ENCODE measurements around the gene TMEM204.

The TMEM204 gene

GRCh38 chr16:1573301-1573700 is 39.8 kb downstream of the TMEM204 start:
- TF ChIP-seq CTCF (IDR thresholded peaks at IDR 0.05; ENCODE audit: low read depth, low read length, poor library complexity, severe bottlenecking) (no peak), EZH2phosphoT487 (IDR thresholded peaks at IDR 0.05; ENCODE audit: borderline replicate concordance, low read length) (no peak)
- H3K36me3 ChIP-seq (ENCODE audit: control insufficient read depth, low read length): no peaks in the 10 kb centered on the region

GRCh38 chr16:1575578-1575977 is 42.1 kb downstream of the TMEM204 start:
- no peaks in the 10 kb centered on the region for H3K79me2 ChIP-seq (ENCODE audit: control insufficient read depth, low read length)
- H3K4me1 ChIP-seq (ENCODE audit: control insufficient read depth, low read length): no peaks in the 10 kb centered on the region
- no peaks in the 10 kb centered on the region for H3K9me3 ChIP-seq (ENCODE audit: control insufficient read depth, insufficient read depth, low read length)
- TF ChIP-seq EZH2phosphoT487 (IDR thresholded peaks at IDR 0.05; ENCODE audit: borderline replicate concordance, low read length) (no peak), CTCF (IDR thresholded peaks at IDR 0.05; ENCODE audit: low read depth, low read length, poor library complexity, severe bottlenecking) (no peak)
- H3K4me2 ChIP-seq (ENCODE audit: low read length): no peak overlapping the region
- no peak overlapping the region for H3K27ac ChIP-seq (ENCODE audit: low read depth, low read length)
- no peaks in the 10 kb centered on the region for H4K20me1 ChIP-seq (ENCODE audit: control insufficient read depth, insufficient read depth, low read depth, low read length)
- H3F3A ChIP-seq (ENCODE audit: control insufficient read depth, insufficient read depth): no peaks in the 10 kb centered on the region
- H3K27me3 ChIP-seq (ENCODE audit: control insufficient read depth, low read length): no peaks in the 10 kb centered on the region
- no peak overlapping the region for H3K4me3 ChIP-seq (ENCODE audit: low read length)
- no peaks in the 10 kb centered on the region for H3K9me2 ChIP-seq (replicated peaks; ENCODE audit: control insufficient read depth, low read length)
- H3K36me3 ChIP-seq (ENCODE audit: control insufficient read depth, low read length): no peaks in the 10 kb centered on the region

More at GRCh38 chr16:1573301-1573700, 39.8 kb downstream of the TMEM204 start:
- H3K4me3 ChIP-seq (ENCODE audit: low read length): no peak overlapping the region
- no peaks in the 10 kb centered on the region for H3K79me2 ChIP-seq (ENCODE audit: control insufficient read depth, low read length)
- no peaks in the 10 kb centered on the region for H3K9me3 ChIP-seq (ENCODE audit: control insufficient read depth, insufficient read depth, low read length)
- H3F3A ChIP-seq (ENCODE audit: control insufficient read depth, insufficient read depth): no peaks in the 10 kb centered on the region
- no peaks in the 10 kb centered on the region for H3K4me1 ChIP-seq (ENCODE audit: control insufficient read depth, low read length)
- H3K27ac ChIP-seq (ENCODE audit: low read depth, low read length): no peak overlapping the region
- no peak overlapping the region for H3K4me2 ChIP-seq (ENCODE audit: low read length)
- no peaks in the 10 kb centered on the region for H4K20me1 ChIP-seq (ENCODE audit: control insufficient read depth, insufficient read depth, low read depth, low read length)
- no peaks in the 10 kb centered on the region for H3K9me2 ChIP-seq (replicated peaks; ENCODE audit: control insufficient read depth, low read length)
- H3K27me3 ChIP-seq (ENCODE audit: control insufficient read depth, low read length): no peaks in the 10 kb centered on the region

DNA sequence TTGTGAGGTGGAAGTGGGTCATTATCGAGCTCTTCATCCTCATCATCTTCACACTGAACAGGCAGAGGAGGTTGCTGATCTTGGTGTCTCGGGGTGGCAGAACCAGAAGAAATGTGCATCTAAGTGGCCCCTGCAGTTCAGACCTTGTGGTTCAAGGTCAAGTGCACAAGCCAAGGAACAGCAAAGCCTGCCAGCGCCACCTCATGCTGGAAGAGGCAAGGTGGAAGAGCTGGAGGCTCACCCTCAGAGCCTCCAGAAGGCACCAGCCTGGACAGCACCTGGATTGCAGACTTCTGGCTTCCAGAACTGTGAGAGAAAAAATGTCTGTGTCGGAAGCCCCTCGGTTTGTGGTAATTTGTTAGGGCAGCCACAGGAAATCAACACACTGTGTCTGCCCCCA is 45.7 kb downstream of the TMEM204 start:
- Histone ChIP-seq H3K4me1 (ENCODE audit: control insufficient read depth, low read length) (no peaks in the 10 kb centered on the region), H3K9me2 (replicated peaks; ENCODE audit: control insufficient read depth, low read length) (no peaks in the 10 kb centered on the region), H3K79me2 (ENCODE audit: control insufficient read depth, low read length) (no peaks in the 10 kb centered on the region), H3K4me2 (ENCODE audit: low read length) (no peak overlapping the region), H3K27ac (ENCODE audit: low read depth, low read length) (no peak overlapping the region), H3K27me3 (ENCODE audit: control insufficient read depth, low read length) (no peaks in the 10 kb centered on the region), H3K9me3 (ENCODE audit: control insufficient read depth, insufficient read depth, low read length) (no peaks in the 10 kb centered on the region), H3K36me3 (ENCODE audit: control insufficient read depth, low read length) (no peaks in the 10 kb centered on the region), H4K20me1 (ENCODE audit: control insufficient read depth, insufficient read depth, low read depth, low read length) (no peaks in the 10 kb centered on the region), H3K4me3 (ENCODE audit: low read length) (no peak overlapping the region), H3F3A (ENCODE audit: control insufficient read depth, insufficient read depth) (no peaks in the 10 kb centered on the region)
- TF ChIP-seq EZH2phosphoT487 (IDR thresholded peaks at IDR 0.05; ENCODE audit: borderline replicate concordance, low read length): no peak
- no peak for TF ChIP-seq CTCF (IDR thresholded peaks at IDR 0.05; ENCODE audit: low read depth, low read length, poor library complexity, severe bottlenecking)

DNA sequence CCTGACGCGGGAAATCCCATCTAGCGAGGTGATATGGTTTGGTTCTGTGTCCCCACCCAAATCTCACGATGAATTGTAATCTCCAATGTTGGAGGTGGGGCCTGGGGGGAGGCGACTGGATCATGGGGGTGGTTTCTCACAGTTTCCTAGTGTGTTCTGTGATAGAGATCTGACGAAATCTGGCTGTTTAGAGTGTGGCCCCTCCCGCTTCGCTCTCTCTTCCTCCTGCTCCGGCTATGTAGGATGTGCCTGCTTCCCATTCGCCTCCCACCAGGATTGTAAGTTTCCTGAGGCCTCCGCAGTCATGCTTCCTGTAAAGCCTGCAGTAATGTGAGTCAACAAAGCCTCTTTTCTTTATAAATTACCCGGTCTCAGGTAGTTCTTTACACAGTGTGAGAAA is 46.8 kb downstream of the TMEM204 start:
- H3K4me2 ChIP-seq (ENCODE audit: low read length): no peak overlapping the region
- no peaks in the 10 kb centered on the region for H3K4me1 ChIP-seq (ENCODE audit: control insufficient read depth, low read length)
- H4K20me1 ChIP-seq (ENCODE audit: control insufficient read depth, insufficient read depth, low read depth, low read length): no peaks in the 10 kb centered on the region
- H3K27me3 ChIP-seq (ENCODE audit: control insufficient read depth, low read length): no peaks in the 10 kb centered on the region
- TF ChIP-seq EZH2phosphoT487 (IDR thresholded peaks at IDR 0.05; ENCODE audit: borderline replicate concordance, low read length) (no peak), CTCF (IDR thresholded peaks at IDR 0.05; ENCODE audit: low read depth, low read length, poor library complexity, severe bottlenecking) (no peak)
- no peak overlapping the region for H3K27ac ChIP-seq (ENCODE audit: low read depth, low read length)
- H3K36me3 ChIP-seq (ENCODE audit: control insufficient read depth, low read length): no peaks in the 10 kb centered on the region
- H3K4me3 ChIP-seq (ENCODE audit: low read length): no peak overlapping the region
- H3K9me3 ChIP-seq (ENCODE audit: control insufficient read depth, insufficient read depth, low read length): no peaks in the 10 kb centered on the region
- H3K9me2 ChIP-seq (replicated peaks; ENCODE audit: control insufficient read depth, low read length): no peaks in the 10 kb centered on the region
- H3F3A ChIP-seq (ENCODE audit: control insufficient read depth, insufficient read depth): no peaks in the 10 kb centered on the region
- H3K79me2 ChIP-seq (ENCODE audit: control insufficient read depth, low read length): no peaks in the 10 kb centered on the region
